HG03354 (cell line): ENCODE results near the gene LRP8.
"Not testable (repeated sequence)": the region's sequence is repeated elsewhere in the genome, so short reads cannot be mapped to it uniquely, and the experiment has no call there.

Experiments
- ATAC-seq: cut with Tn5 transposase; IDR thresholded peaks from one replicate; pipeline ENCODE4 v1.9.1; 2021; ENCODE audit warnings: mild to moderate bottlenecking; ENCODE audit not compliant: unreplicated experiment, poor library complexity, severe bottlenecking

Gene LRP8

DNA sequence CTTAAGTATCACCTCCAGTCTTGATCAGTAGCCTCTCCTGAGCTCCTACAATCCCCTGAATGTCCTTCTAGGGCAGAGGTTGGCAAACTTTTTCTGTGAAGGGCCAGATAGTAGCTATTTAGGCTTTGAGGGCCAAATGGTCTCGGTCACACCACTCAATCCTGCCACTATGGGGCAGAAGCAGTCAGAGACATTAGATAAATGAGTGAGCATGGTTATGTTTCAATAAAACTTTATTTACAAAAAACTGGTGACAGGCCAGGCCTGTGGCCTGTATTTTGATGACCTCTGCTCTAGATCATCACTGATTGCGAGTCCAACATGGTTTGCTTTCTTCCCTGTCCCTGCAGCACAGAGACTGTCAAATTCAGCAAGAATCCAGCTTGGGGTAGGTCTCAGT is 36.3 kb downstream of the LRP8 start:
- no peak for ATAC-seq

- no peak for ATAC-seq
Measured at GRCh38 chr1:53288790-53289429, 39.0 kb downstream of the LRP8 start.

DNA sequence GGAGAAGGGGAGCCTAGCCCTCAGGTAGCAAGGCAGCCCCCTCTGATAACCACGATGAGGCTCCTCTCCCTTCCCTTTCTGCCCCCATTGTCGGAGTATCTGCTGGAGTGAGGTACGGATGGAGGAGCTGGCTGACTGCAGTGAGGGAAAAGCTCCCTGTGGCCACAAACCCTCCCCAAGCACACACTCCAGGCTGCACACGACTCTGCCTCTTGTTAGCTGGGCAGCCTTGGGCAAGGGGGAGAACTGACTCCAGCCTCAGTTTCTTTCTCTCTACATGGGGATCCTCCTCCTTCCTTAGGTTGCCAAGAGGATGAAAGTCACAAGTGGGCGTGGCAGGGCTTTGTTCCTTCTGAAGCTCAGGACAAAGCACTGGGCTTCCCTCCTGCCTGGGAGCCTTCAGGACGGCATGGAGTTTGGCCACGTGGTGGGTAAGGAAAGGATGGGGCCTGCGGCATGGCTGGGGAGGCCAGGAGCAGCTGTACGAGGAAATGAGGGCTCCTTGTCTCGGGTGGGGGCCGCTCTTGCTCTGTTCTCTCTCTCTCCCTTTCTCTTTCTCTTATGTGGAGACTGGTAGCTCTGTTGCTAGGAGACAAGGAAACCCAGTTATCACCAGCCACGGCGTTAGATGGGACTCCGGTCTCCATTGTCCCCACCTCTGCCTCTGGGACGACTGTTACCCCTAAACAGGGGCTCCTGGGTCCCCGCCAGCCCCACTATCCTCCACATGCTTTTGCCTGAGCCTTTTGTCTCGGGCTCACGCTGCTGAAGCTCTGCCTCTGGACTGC is 39.7 kb downstream of the LRP8 start:
- ATAC-seq: no peak

DNA sequence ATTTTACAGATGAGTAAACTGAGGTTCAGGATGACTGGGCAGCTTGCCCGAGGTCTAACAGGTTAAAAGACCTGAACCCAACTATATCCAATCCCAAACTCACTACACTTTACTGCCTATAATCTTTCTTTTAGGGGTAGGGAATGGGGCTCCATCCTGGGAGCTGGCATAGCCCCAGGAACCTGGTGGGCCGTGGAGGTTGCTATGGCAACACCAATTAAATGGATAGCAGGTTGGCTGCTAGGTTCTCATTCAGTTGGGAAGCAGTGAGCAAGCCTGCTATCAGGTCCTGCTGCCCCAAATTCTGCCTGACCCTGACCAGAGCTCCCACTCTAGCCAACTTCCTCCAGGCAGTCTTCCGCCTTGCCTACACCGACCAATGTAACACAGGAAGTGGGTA is 40.9 kb downstream of the LRP8 start:
- ATAC-seq: no peak

- no peak for ATAC-seq
Measured at GRCh38 chr1:53285969-53286760, 41.7 kb downstream of the LRP8 start.

GRCh38 chr1:53285546-53285945 is 42.3 kb downstream of the LRP8 start:
- ATAC-seq: no peak

DNA sequence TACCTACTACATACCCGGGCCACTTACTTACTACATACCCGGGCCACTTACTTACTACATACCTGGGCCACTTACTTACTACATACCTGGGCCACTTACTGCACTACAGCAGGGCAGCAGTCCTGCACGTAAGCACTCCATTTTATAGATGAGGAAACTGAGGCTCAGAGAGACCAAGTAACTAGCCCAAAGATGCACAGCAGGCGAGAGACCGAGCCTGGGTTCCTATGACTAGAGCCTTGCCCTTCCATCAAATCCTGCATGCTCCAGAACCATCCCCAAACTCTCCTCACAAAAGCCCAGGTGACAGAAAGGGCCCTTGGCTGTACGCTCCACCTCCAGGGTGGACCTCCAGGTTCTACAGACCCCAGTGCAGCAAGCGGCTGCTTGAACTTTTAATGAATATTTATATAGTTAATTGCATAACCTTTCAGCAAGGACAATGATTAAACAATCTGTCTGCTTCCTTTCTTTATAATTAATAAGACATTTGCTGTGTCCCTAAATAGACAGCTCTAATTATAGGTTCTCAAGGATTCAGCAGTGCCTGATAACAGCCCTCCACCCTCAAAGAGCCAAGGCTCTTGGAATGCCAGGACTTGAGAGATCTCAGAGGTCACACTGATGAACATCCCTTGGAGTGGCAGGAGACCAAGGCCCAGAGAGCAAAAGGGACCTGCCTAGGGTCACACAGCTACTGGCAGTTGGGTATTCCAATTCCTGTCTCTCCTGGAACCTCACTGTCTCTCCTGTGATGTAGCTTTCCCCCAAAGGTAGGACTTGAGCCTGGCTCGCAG is 43.4 kb downstream of the LRP8 start:
- ATAC-seq: no peak

DNA sequence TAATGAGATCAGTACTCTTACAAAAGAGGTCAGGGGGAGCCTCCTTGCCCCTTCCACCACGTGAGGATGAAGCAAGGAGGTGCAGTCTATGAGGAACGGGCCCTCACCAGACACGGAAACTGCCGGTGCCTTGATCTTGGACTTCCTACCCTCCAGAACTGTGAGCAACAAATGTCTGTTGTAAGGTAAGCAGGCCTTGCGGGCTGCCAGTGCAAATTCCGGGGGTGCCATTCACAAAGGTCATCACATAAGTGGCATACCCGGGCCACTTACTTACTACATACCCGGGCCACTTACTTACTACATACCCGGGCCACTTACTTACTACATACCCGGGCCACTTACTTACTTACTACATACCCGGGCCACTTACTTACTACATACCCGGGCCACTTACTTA is 44.7 kb downstream of the LRP8 start:
- not testable (repeated sequence) for ATAC-seq

DNA sequence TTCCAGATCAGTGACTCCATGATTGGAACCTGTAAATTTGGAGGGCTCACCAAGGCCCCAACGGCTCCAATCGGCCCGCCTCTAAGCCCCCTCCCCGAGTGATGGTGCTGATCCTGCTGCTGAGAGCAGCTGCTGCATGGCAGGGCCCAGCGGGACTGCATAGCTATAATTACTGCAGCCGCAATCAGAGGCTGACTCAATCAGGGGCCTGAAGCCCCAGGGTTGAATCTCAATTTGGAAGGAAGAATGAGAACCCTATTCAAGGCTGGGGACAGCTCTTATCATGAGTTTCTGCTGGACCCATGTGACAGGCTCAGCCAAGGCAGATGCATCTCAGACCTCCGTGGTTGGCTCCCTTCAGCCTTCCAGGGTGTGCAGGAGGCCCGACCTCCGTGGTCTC is 46.7 kb downstream of the LRP8 start:
- ATAC-seq: no peak

- no peak for ATAC-seq
Measured at GRCh38 chr1:53280496-53280895, 47.4 kb downstream of the LRP8 start.

- no peak for ATAC-seq
Measured at GRCh38 chr1:53279296-53280200, 48.3 kb downstream of the LRP8 start.

DNA sequence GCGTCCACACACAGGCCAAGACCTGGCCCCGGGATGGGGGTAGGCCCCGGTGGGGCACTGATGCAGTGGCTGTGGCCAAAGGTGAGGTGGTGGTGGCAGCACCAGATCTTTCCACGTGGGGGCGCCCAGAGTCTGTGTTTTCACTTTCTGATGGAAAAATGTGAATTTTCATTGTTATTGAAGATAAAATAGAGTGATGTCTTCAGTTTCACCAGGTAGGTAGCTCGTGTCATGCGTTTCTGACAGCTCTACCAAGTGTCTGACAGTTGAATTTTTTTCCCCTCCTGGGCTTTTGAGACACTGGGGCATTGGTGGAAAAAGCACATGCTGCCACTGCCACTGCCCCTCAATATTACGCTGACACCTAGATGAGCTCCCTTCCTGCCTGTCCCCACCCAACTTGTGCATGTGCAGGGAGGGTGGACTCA is 49.6 kb downstream of the LRP8 start:
- ATAC-seq: no peak

GRCh38 chr1:53277326-53277725 is 50.5 kb downstream of the LRP8 start:
- no peak for ATAC-seq

- ATAC-seq: no peak
Measured at GRCh38 chr1:53276902-53277281, 51.0 kb downstream of the LRP8 start.

DNA sequence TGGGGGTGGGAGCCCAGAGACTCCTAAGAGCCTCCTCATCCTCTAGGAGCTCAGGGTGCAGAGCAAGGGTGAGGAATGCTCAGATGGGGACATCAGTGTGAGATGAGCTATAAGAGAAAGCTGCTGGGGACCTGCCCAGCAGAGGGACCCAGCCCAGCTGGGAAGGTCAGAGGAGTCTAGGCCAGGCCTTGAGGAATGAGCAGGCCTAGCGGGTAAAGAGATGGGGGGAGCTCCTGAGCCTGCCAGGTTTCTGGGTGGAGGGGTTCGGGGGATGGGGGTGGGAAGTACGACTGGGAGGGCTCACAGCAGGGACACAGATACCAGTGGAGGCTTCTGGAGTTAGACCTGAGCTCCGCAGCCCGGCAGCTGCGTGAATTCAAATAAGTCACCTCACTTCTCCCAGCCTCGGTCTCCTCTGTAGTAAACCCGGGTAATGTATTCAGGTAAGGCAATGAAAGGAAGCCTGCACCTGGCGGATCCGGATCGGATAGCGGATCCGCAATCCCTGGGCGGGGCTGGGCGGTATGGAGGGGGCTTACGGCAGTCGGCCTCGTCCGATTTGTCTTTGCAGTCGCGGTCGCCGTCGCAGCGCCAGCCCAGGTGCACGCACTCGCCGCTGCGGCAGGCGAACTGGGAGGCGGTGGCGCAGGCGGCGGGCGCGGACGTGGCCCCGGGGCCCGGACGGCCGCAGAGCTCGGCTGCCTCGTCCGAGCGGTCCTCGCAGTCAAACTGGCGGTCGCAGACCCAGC is 51.5 kb downstream of the LRP8 start:
- no peak for ATAC-seq

DNA sequence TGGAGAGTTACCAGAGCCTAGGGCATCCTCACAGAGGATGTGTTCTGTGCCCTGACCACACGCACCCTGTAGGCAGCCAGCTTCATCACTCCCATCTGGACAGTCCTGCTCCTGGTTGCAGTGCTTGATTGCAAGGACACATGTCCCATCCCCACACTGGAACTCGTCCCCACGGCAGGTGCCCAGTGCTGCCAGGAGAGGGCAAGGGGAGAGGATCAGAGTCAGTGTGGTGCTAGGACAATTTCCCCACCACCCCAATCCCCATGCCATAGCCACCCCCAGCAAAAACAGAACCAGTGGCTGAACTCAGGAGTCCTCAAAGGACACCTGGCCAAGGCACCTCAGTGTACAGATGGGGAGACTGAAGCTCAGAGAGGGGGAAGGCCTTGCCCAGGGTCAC is 52.3 kb downstream of the LRP8 start:
- no peak for ATAC-seq

DNA sequence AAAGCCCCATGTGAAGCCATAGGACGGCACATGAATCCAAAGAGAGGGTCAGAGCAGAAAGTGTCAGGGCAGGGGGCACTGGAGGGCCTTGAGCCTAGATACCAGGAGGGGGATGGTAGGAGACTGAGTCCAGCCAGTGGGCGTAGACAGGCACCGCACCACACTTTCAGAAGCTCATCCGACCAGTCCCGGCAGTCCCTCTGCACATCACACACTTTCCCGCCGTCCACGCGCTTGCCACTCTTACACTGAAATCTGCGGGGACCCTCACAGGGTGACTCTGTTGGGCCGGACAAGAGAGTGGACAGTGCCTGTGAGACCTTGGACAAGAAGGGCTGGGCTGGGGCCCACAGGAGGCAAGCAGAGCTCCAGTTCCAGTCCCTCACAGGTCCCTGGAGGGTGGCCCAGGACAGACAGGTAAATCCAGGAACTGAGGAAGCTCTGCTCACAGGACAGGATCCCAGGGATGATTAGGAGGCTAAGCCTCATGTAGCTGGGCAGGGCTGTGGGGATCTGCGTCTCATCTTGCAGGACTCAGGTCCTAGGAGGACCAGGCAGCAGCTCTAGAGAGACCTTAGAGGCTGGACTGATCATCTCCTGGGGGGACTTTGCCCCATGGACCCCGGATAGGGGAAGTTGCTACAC is 53.2 kb downstream of the LRP8 start:
- ATAC-seq: no peak

DNA sequence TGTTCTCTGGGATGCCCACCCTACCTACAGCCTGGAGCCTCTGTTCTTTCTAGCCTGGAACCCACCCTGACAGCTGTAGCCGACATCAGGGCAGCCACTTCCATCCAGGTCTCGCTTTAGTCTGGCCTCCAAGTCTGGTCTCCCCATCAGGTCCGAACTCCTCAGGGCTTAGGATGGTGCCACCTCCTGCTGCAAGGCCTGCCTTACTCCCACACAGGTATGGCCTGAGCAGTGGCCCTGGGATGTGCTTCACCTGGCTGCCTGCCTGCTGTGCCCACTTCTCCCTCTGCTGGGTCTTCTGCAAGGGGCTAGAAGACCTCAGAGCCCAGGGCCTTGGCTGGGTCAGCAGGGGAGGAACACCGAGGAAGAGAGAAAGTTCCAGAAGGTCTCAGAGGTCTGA is 53.8 kb downstream of the LRP8 start:
- ATAC-seq: no peak
